Gastrocnemius medialis (tissue), 4 donors: ENCODE measurements around the gene CRYL1.

Source experiments
- POLR2A ChIP-seq, 2 donors: fragments of 450-650 bp; IDR thresholded peaks; one replicate each; pipeline ENCODE4 v1.6.1; 2017; ENCODE audit warnings: antibody characterized with exemption in 2 of 2, mild to moderate bottlenecking in 2 of 2, moderate library complexity in 2 of 2
- TF ChIP-seq, protein P1 (sequence below), 5 experiments: fragments of 450-650 bp in 3 of 5; fragments of 200-600 bp in 2 of 5; sonication (generic) in 2 of 5; IDR thresholded peaks in 4 of 5; conservative IDR thresholded peaks in 1 of 5; 1 replicate in 4 of 5; 2 replicates in 1 of 5; pipeline ENCODE4 v1.5.1; 2016 to 2019; ENCODE audit warnings: antibody characterized with exemption in 5 of 5, mild to moderate bottlenecking in 3 of 5, moderate library complexity in 3 of 5

GRCh38 chr13:20461481-20461859 is 64.2 kb downstream of the CRYL1 start:
- TF ChIP-seq, protein P1, sequence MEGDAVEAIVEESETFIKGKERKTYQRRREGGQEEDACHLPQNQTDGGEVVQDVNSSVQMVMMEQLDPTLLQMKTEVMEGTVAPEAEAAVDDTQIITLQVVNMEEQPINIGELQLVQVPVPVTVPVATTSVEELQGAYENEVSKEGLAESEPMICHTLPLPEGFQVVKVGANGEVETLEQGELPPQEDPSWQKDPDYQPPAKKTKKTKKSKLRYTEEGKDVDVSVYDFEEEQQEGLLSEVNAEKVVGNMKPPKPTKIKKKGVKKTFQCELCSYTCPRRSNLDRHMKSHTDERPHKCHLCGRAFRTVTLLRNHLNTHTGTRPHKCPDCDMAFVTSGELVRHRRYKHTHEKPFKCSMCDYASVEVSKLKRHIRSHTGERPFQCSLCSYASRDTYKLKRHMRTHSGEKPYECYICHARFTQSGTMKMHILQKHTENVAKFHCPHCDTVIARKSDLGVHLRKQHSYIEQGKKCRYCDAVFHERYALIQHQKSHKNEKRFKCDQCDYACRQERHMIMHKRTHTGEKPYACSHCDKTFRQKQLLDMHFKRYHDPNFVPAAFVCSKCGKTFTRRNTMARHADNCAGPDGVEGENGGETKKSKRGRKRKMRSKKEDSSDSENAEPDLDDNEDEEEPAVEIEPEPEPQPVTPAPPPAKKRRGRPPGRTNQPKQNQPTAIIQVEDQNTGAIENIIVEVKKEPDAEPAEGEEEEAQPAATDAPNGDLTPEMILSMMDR (IDR thresholded peaks at IDR 0.05 in 4 of 5, conservative IDR thresholded peaks at IDR 0.05 in 1 of 5), result no peak
- no peak for TF ChIP-seq POLR2A (IDR thresholded peaks at IDR 0.05)
